ENCODE results near the gene SORBS1. TPM values are rescaled to one million over a fixed set of nuclear protein-coding genes. Genes with fewer than 3 reads are reported as not detected.

Gene SORBS1
- total and polyA plus RNA-seq, 8 donors: 11.4 to 25.6 (median 16.8) TPM

DNA sequence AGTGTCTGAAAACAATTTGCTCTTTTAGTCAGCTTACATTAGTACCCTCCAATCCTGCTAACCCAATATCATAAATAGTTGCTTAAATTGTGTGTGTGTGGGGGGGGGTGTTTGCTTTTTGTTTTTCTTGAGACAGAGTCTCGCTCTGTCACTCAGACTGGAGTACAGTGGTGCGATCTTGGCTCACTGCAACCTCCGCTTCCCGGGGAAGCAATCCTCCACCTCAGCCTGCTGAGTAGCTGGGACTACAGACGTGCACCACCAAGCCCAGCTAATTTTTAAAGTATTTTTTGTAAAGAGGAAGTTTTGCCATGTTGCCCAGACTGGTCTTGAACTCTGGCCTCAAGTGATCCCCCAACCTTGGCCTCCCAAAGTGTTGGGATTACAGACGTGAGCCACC is 196.8 kb downstream of the SORBS1 start:
- FAIRE-seq (no peak), ATAC-seq (no peak), DNase-seq (no peak)
- Histone ChIP-seq H3K27ac (no peak overlapping the region), H3K9me3 (no peaks in the 10 kb centered on the region), H3K36me3 (no peaks in the 10 kb centered on the region), H3K4me3 (no peak overlapping the region), H3K27me3 (no peaks in the 10 kb centered on the region), H3K4me1 (no peaks in the 10 kb centered on the region)
- TF ChIP-seq, protein P1, sequence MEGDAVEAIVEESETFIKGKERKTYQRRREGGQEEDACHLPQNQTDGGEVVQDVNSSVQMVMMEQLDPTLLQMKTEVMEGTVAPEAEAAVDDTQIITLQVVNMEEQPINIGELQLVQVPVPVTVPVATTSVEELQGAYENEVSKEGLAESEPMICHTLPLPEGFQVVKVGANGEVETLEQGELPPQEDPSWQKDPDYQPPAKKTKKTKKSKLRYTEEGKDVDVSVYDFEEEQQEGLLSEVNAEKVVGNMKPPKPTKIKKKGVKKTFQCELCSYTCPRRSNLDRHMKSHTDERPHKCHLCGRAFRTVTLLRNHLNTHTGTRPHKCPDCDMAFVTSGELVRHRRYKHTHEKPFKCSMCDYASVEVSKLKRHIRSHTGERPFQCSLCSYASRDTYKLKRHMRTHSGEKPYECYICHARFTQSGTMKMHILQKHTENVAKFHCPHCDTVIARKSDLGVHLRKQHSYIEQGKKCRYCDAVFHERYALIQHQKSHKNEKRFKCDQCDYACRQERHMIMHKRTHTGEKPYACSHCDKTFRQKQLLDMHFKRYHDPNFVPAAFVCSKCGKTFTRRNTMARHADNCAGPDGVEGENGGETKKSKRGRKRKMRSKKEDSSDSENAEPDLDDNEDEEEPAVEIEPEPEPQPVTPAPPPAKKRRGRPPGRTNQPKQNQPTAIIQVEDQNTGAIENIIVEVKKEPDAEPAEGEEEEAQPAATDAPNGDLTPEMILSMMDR (IDR thresholded peaks at IDR 0.05): no peak
- intact Hi-C loops (cut with DNase I): loop anchor here in 2 of 3 donors (10.0 kb wide), 2 partner anchors 120 to 230 kb away; no protein-coding TSS in a partner anchor
- 84% methylated on average over 6 of the region's 6 CpGs for WGBS, 2 donors

DNA sequence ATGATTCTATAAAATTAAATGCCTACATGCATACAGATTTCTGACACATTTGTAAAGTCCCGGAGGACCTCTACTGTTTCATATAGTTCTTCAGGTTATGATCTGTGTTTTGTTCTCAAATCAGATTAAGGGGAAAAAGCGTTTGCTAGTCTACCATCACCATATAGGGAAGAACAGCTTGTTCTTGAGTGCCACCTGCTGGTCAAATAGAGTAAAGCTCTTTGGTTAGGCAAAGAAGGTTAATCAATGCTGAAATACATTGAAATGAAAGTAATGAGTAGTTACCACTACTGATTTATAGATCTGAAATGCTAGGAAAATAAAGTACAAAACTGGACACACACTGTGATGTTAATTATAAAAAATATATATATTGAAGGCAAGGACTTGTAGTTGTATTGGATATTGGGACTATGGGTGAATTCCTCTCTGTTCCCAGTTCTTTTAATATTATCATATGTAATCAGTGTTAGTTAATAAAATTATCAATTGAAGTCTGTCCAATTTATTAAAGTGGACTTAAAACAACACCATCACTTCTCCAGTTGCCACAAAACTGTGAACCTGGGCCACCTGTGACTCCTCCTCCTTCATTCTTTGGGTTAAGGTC is 197.8 kb downstream of the SORBS1 start:
- TF ChIP-seq, protein P1 (IDR thresholded peaks at IDR 0.05): peak; percentile 51 to 85 (median 78)
- WGBS, 2 donors: 0 to 1% methylated on average over 2 of the region's 2 CpGs
- Histone ChIP-seq H3K27ac (no peak overlapping the region), H3K27me3 (no peaks in the 10 kb centered on the region), H3K4me1 (no peaks in the 10 kb centered on the region), H3K36me3 (no peaks in the 10 kb centered on the region), H3K4me3 (no peak overlapping the region), H3K9me3 (no peaks in the 10 kb centered on the region)
- intact Hi-C loops (cut with DNase I): loop anchor here in 2 of 3 donors (2.0 to 10.0 kb wide), 3 partner anchors 117 to 229 kb away; no protein-coding TSS in a partner anchor
- FAIRE-seq (peak; percentile 94), DNase-seq (peak in 3 of 6 donors; percentile 28 to 57 (median 29)), ATAC-seq (peak; percentile 77 to 91 (median 86))

- Histone ChIP-seq H3K9me3 (no peaks in the 10 kb centered on the region), H3K27me3 (no peaks in the 10 kb centered on the region), H3K36me3 (peaks cover 0 to 8% (median 0%) of the 10 kb centered on the region in 3 donors), H3K4me1 (no peaks in the 10 kb centered on the region), H3K27ac (no peak overlapping the region), H3K4me3 (no peak overlapping the region)
- TF ChIP-seq, protein P1 (IDR thresholded peaks at IDR 0.05): no peak
- no peak for FAIRE-seq
- no peak for DNase-seq
- intact Hi-C loops (cut with DNase I): loop anchor here in 2 of 3 donors (10.0 kb wide), 2 partner anchors 115 to 225 kb away; no protein-coding TSS in a partner anchor
- peak in 1 of 4 donors; percentile 43 for ATAC-seq
Observed at GRCh38 chr10:95360122-95360714, 201.0 kb downstream of the SORBS1 start.

DNA sequence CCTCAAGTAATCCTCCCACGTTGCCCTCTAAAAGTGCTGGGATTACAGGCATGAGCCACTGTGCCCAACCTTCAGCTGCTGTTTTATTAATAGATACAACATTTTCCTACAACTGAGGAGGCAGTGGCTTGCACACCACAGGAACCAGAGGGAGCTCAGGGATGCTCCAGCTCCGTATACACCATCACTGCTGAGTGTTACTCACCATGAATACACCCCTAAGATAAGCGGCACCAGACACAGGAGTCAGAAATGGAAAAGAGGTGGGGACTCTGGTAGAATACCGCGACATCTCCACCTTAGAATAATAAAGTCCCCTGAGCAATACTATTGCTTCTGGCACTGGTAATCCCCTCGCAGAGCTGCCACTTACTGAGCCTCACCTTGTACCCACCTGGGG is 201.7 kb downstream of the SORBS1 start:
- Histone ChIP-seq H3K4me1 (no peaks in the 10 kb centered on the region), H3K4me3 (no peak overlapping the region), H3K27me3 (no peaks in the 10 kb centered on the region), H3K36me3 (peaks cover 0 to 8% (median 0%) of the 10 kb centered on the region in 3 donors), H3K9me3 (no peaks in the 10 kb centered on the region), H3K27ac (no peak overlapping the region)
- intact Hi-C loops (cut with DNase I): loop anchor here in 1 of 3 donors (5.0 kb wide), 1 partner anchor 112 kb away; no protein-coding TSS in a partner anchor
- TF ChIP-seq, protein P1 (IDR thresholded peaks at IDR 0.05): no peak
- FAIRE-seq (no peak), DNase-seq (no peak), ATAC-seq (no peak)
- WGBS, 2 donors: 94 to 95% methylated on average over 6 of the region's 6 CpGs

Measured in pancreas (tissue), 10 donors.